IMR-90 (cell line): ENCODE measurements around the gene MFAP1. TPM values are rescaled to one million over a fixed set of nuclear protein-coding genes. Genes with fewer than 3 reads are reported as not detected.

ENCODE experiments used
- ATAC-seq: fragments of 200-7000 bp; cut with Tn5 transposase; 2 replicates; pipeline ENCODE4 v1.9.1; 2020; ENCODE audit warnings: low read depth, mild to moderate bottlenecking, moderate library complexity
- BruUV-seq: library from RNA; stranded (reverse); fragments of 400-500 nt; replicated peaks from 2 replicates; lab custom pipeline; 2021; lab: Mats Ljungman, UMichigan
- CTCF ChIA-PET: fragments of 300-600 bp; formaldehyde crosslinking; extraction: SDS; loops from one replicate; lab custom pipeline; 2021; ENCODE audit warnings: antibody characterized with exemption; lab: Yijun Ruan, JAX
- POLR2A ChIA-PET: fragments of 300-600 bp; sonication (Branson Sonifier 250); formaldehyde crosslinking; loops from one replicate; lab custom pipeline; 2022; ENCODE audit warnings: antibody characterized with exemption; ENCODE audit not compliant: unreplicated experiment; lab: Charles Lee
- DNase-seq: peaks from one replicate; pipeline ENCODE4 v3.0.0; 2013
- H2AFZ ChIP-seq: replicated peaks from 2 replicates; pipeline ENCODE3; 2013; ENCODE audit warnings: low read length, mild to moderate bottlenecking; ENCODE audit not compliant: poor library complexity
- H2AK5ac ChIP-seq: 2 replicates; pipeline ENCODE4 v1.6.1; 2013; ENCODE audit warnings: low read depth, low read length, inconsistent platforms
- H2AK9ac ChIP-seq: replicated peaks from 2 replicates; pipeline ENCODE3; 2013; ENCODE audit warnings: mild to moderate bottlenecking, low read depth, low read length, moderate library complexity; ENCODE audit not compliant: poor library complexity
- H2BK120ac ChIP-seq: 2 replicates; pipeline ENCODE4 v1.6.1; 2013; ENCODE audit warnings: low read depth, low read length, inconsistent platforms
- H2BK15ac ChIP-seq: 3 replicates; pipeline ENCODE4 v1.6.1; 2013; ENCODE audit warnings: low read depth, low read length, inconsistent platforms
- H2BK20ac ChIP-seq: 2 replicates; pipeline ENCODE4 v1.6.1; 2013; ENCODE audit warnings: low read depth, mild to moderate bottlenecking, inconsistent platforms, low read length, moderate library complexity
- H2BK5ac ChIP-seq: 2 replicates; pipeline ENCODE4 v1.6.1; 2013; ENCODE audit warnings: mild to moderate bottlenecking, low read depth, low read length, inconsistent platforms; ENCODE audit not compliant: poor library complexity, severe bottlenecking
- H3K14ac ChIP-seq: replicated peaks from 2 replicates; pipeline ENCODE4 v1.6.1; 2013; ENCODE audit warnings: low read depth, low read length, inconsistent platforms
- H3K18ac ChIP-seq: 2 replicates; pipeline ENCODE4 v1.6.1; 2013; ENCODE audit warnings: low read depth, low read length, control low read depth
- H3K23ac ChIP-seq: 2 replicates; pipeline ENCODE4 v1.6.1; 2013; ENCODE audit warnings: low read depth, low read length, inconsistent platforms
- H3K27ac ChIP-seq: 2 replicates; pipeline ENCODE4 v1.5.1; 2013; ENCODE audit warnings: mild to moderate bottlenecking, control low read depth, low read length; ENCODE audit not compliant: insufficient read depth
- H3K27me3 ChIP-seq: 2 replicates; pipeline ENCODE4 v1.6.1; 2013; ENCODE audit warnings: low read length; ENCODE audit not compliant: control insufficient read depth, insufficient read depth
- H3K36me3 ChIP-seq: 2 replicates; pipeline ENCODE4 v1.6.1; 2013; ENCODE audit warnings: low read length, mixed read lengths; ENCODE audit not compliant: control insufficient read depth, insufficient read depth
- H3K4ac ChIP-seq: 2 replicates; pipeline ENCODE4 v1.6.1; 2013; ENCODE audit warnings: low read depth, low read length, inconsistent platforms
- H3K4me1 ChIP-seq: 2 replicates; pipeline ENCODE4 v1.6.1; 2013; ENCODE audit warnings: low read length, mixed read lengths; ENCODE audit not compliant: control insufficient read depth, insufficient read depth
- H3K4me2 ChIP-seq: 2 replicates; pipeline ENCODE4 v1.6.1; 2013; ENCODE audit warnings: low read depth, mild to moderate bottlenecking, control low read depth, low read length, moderate library complexity
- H3K4me3 ChIP-seq: 2 replicates; pipeline ENCODE4 v1.5.1; 2013; ENCODE audit warnings: low read depth, mild to moderate bottlenecking, control low read depth, low read length, moderate library complexity; ENCODE audit not compliant: insufficient read depth
- H3K56ac ChIP-seq: 2 replicates; pipeline ENCODE4 v1.6.1; 2013; ENCODE audit warnings: low read length, inconsistent platforms; ENCODE audit not compliant: insufficient read depth; ENCODE audit errors: extremely low read depth
- H3K79me1 ChIP-seq, 2 experiments: 2 replicates each; pipeline ENCODE4 v1.6.1; 2013; ENCODE audit warnings: low read length in 2 of 2, inconsistent platforms in 1 of 2, low read depth in 1 of 2
- H3K9ac ChIP-seq: 2 replicates; pipeline ENCODE4 v1.6.1; 2013; ENCODE audit warnings: low read depth, low read length, control low read depth
- H3K9me1 ChIP-seq: 2 replicates; pipeline ENCODE4 v1.6.1; 2013; ENCODE audit warnings: low read length, inconsistent platforms; ENCODE audit not compliant: insufficient read depth
- H3K9me3 ChIP-seq: 2 replicates; pipeline ENCODE4 v1.6.1; 2013; ENCODE audit warnings: low read length; ENCODE audit not compliant: control insufficient read depth, insufficient read depth
- H4K20me1 ChIP-seq: 2 replicates; pipeline ENCODE4 v1.6.1; 2013; ENCODE audit warnings: low read length, inconsistent platforms; ENCODE audit not compliant: insufficient read depth
- H4K5ac ChIP-seq: 2 replicates; pipeline ENCODE4 v1.6.1; 2013; ENCODE audit warnings: mild to moderate bottlenecking, low read depth, low read length, control low read depth
- H4K8ac ChIP-seq, 2 experiments: 2 replicates each; pipeline ENCODE4 v1.6.1; 2013; ENCODE audit warnings: low read depth in 2 of 2, low read length in 2 of 2, control low read depth in 1 of 2, inconsistent platforms in 1 of 2
- H4K91ac ChIP-seq: 2 replicates; pipeline ENCODE4 v1.6.1; 2013; ENCODE audit warnings: low read depth, low read length, inconsistent platforms; ENCODE audit not compliant: insufficient read depth
- BHLHE40 ChIP-seq: fragments of 150-350 bp; IDR thresholded peaks from 2 replicates; pipeline ENCODE4 v1.6.1; 2016; ENCODE audit warnings: mild to moderate bottlenecking, low read depth, low read length
- CEBPB ChIP-seq: IDR thresholded peaks from 2 replicates; pipeline ENCODE4 v1.6.1; 2012; ENCODE audit warnings: low read depth, low read length, improper control_type of control experiment
- CHD1 ChIP-seq: IDR thresholded peaks from 2 replicates; pipeline ENCODE4 v1.6.1; 2012; ENCODE audit warnings: low read depth, low read length, improper control_type of control experiment
- MAFK ChIP-seq: IDR thresholded peaks from 2 replicates; pipeline ENCODE4 v1.6.1; 2012; ENCODE audit warnings: low read depth, low read length, improper control_type of control experiment
- MAZ ChIP-seq: IDR thresholded peaks from 2 replicates; pipeline ENCODE4 v1.6.1; 2012; ENCODE audit warnings: low read depth, mild to moderate bottlenecking, low read length, improper control_type of control experiment, moderate library complexity, borderline replicate concordance
- MXI1 ChIP-seq: IDR thresholded peaks from 2 replicates; pipeline ENCODE4 v1.6.1; 2012; ENCODE audit warnings: low read depth, mild to moderate bottlenecking, low read length, moderate library complexity, borderline replicate concordance
- NFE2L2 ChIP-seq: fragments of 150-350 bp; IDR thresholded peaks from 2 replicates; pipeline ENCODE4 v1.6.1; 2016; ENCODE audit warnings: low read depth, mild to moderate bottlenecking, low read length
- POLR2A ChIP-seq: IDR thresholded peaks from 2 replicates; pipeline ENCODE4 v1.6.1; 2012; ENCODE audit warnings: mild to moderate bottlenecking, low read depth, low read length
- SMC3 ChIP-seq: fragments of 150-350 bp; IDR thresholded peaks from 2 replicates; pipeline ENCODE4 v1.6.1; 2016; ENCODE audit warnings: low read depth, mild to moderate bottlenecking, antibody characterized with exemption, low read length, moderate library complexity
- WGBS, 2 experiments: methylation state at CpG; one replicate each; pipeline versions ENCODE4 v1.1.5 to v1.1.7; 2013; ENCODE audit warnings: missing lambda C conversion rate in 2 of 2; ENCODE audit not compliant: insufficient read length in 1 of 2; ENCODE audit errors: extremely low coverage in 2 of 2; 5-methylcytosine and 5-hydroxymethylcytosine counted together
- dilution Hi-C: fragments of 300-500 bp; cut with HindIII; formaldehyde crosslinking; loops from one replicate; pipeline ENCODE4 v1.14.3; 2018; ENCODE audit warnings: low sequenced_read_pairs; ENCODE audit not compliant: unreplicated experiment
- in situ Hi-C: fragments of 300-500 bp; cut with MboI; formaldehyde crosslinking; loops from 3 replicates; pipeline ENCODE4 v1.14.3; 2019; ENCODE audit warnings: low sequenced_read_pairs, inconsistent platforms, mixed read lengths
- intact Hi-C: fragments of 100-400 bp; cut with micrococcal nuclease; formaldehyde crosslinking; loops from 2 replicates; pipeline ENCODE4 v1.10.0; 2022
- polyA plus RNA-seq, 3 experiments: library from polyadenylated mRNA; depleted of rRNA; stranded (reverse); fragments of >200 nt; gene quantifications; 2 replicates each; pipeline ENCODE4 v1.2.3, GENCODE V29; 2012; ENCODE audit warnings: low replicate concordance in 1 of 3
- total RNA-seq: library from RNA; depleted of rRNA; stranded (reverse); fragments of >200 nt; gene quantifications from 2 replicates; pipeline ENCODE4 v1.2.3, GENCODE V29; 2012
- TF ChIP-seq, protein P1 (sequence below): conservative IDR thresholded peaks from 2 replicates; pipeline ENCODE4 v1.5.1; 2012; ENCODE audit warnings: mild to moderate bottlenecking, low read depth, low read length, improper control_type of control experiment
- TF ChIP-seq, protein P2 (sequence below): fragments of 150-350 bp; IDR thresholded peaks from 2 replicates; pipeline ENCODE4 v1.6.1; 2017; ENCODE audit warnings: mild to moderate bottlenecking, antibody characterized with exemption, low read length, low read depth
- TF ChIP-seq, protein P3 (sequence below): fragments of 150-350 bp; IDR thresholded peaks from 2 replicates; pipeline ENCODE4 v1.6.1; 2016; ENCODE audit warnings: low read depth, mild to moderate bottlenecking, low read length, moderate library complexity, borderline replicate concordance

The MFAP1 gene
- total and polyA plus RNA-seq, 2 of the 4 experiments (the other 2 are of a cell fraction): 21.6 to 28.5 TPM

DNA sequence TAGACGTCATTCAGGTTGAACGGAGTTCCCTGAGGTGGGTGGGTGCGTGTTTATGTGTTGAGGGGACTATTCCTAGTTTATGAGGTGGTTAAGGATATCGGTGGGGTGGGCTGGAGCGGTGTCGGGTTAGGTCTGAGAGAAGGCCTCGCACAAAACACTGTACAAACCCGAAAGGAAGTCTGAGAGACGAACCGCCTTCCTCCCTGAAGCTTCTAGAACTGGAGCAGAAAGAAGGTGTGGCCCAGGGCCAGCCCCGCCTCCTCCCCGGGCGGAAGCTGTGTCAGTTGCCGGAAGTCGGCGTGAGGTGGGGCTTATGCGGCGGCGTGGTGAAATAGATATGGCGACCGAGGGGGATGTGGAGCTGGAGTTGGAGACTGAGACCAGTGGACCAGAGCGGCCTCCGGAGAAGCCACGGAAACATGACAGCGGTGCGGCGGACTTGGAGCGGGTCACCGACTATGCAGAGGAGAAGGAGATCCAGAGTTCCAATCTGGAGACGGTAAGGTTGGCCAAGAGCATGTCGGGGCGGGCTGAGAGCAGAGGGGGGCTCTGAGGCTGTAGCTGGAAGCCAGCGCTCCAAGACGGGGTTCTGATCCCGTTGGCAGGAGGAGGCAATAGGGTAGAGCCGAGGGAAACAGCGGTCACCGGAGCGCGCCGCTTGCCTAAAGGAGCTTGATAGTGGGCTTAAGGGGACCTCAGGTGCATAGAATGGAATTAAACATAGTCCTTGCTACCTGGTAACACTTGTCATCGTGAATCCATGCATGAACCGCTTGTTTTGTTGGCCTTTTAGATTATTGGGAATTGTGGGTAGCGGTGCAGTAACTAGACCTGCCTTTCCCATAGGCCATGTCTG lies 24.0 kb downstream of the MFAP1 start, which contains the start of gene HYPK:
Gene HYPK (plus strand): TSS at position 314 of the 856 bp plus-strand sequence. CDS start 24 bp downstream, at position 338.
- in situ Hi-C loops (no loop called here), dilution Hi-C loops (no loop called here), intact Hi-C loops (no loop called here)
- Histone ChIP-seq H3K27ac (peak within 1 kb of the TSS; percentile 78), H2AFZ (peak within 1 kb of the TSS; percentile 91), H2BK20ac (peak within 1 kb of the TSS; percentile 46), H3K9ac (peak within 1 kb of the TSS; percentile 92), H3K79me1 (peaks cover 12 to 58% of the 10 kb centered on the region in 2 experiments), H3K23ac (peak within 1 kb of the TSS; percentile 77; the same call in 1 of the 2 replicates), H2AK5ac (peak within 1 kb of the TSS; percentile 91), H3K36me3 (peaks cover 46% of the 10 kb centered on the region), H3K27me3 (no peaks in the 10 kb centered on the region), H4K5ac (peak within 1 kb of the TSS; percentile 82), H3K14ac (peak within 1 kb of the TSS; percentile 91), H4K8ac (peak within 1 kb of the TSS; percentile 77 to 94), H3K4me3 (peak within 1 kb of the TSS; percentile 80), H2BK5ac (peak within 1 kb of the TSS; percentile 80), H3K56ac (peak within 1 kb of the TSS; percentile 42), H3K18ac (peak within 1 kb of the TSS; percentile 22), H3K9me3 (no peaks in the 10 kb centered on the region), H2BK15ac (peak within 1 kb of the TSS; percentile 46; the same call in 1 of the 3 replicates), H4K20me1 (peaks cover 21% of the 10 kb centered on the region), H3K4ac (peak within 1 kb of the TSS; percentile 84), H3K4me2 (peak within 1 kb of the TSS; percentile 98), H2AK9ac (peak within 1 kb of the TSS; percentile 83), H2BK120ac (peak within 1 kb of the TSS; percentile 20; the same call in 1 of the 2 replicates), H4K91ac (peak within 1 kb of the TSS; percentile 71), H3K4me1 (peaks cover 8% of the 10 kb centered on the region), H3K9me1 (peaks cover 13% of the 10 kb centered on the region)
- ChIA-PET CTCF (no interaction called here), POLR2A (interaction anchor here (0.6 kb wide), 1 partner anchor 615 kb away, joined by 4 read pairs; the partner anchor contains the start of gene CCNDBP1)
- peak; percentile 78 for ATAC-seq
- 13% methylated on average over 28 of the region's 44 CpGs; no CpG with 5 or more reads in 1 of the 2 experiments for WGBS, 2 experiments
- peak; percentile 83 for DNase-seq
- TF ChIP-seq BHLHE40 (no peak), CHD1 (no peak), SMC3 (no peak), POLR2A (peak; percentile 72), MXI1 (peak; percentile 91), NFE2L2 (no peak), MAZ (no peak; the same call in 1 of the 2 replicates), CEBPB (peak; percentile 72), MAFK (no peak)
- TF ChIP-seq, protein P1, sequence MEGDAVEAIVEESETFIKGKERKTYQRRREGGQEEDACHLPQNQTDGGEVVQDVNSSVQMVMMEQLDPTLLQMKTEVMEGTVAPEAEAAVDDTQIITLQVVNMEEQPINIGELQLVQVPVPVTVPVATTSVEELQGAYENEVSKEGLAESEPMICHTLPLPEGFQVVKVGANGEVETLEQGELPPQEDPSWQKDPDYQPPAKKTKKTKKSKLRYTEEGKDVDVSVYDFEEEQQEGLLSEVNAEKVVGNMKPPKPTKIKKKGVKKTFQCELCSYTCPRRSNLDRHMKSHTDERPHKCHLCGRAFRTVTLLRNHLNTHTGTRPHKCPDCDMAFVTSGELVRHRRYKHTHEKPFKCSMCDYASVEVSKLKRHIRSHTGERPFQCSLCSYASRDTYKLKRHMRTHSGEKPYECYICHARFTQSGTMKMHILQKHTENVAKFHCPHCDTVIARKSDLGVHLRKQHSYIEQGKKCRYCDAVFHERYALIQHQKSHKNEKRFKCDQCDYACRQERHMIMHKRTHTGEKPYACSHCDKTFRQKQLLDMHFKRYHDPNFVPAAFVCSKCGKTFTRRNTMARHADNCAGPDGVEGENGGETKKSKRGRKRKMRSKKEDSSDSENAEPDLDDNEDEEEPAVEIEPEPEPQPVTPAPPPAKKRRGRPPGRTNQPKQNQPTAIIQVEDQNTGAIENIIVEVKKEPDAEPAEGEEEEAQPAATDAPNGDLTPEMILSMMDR: no peak
- TF ChIP-seq, protein P2, sequence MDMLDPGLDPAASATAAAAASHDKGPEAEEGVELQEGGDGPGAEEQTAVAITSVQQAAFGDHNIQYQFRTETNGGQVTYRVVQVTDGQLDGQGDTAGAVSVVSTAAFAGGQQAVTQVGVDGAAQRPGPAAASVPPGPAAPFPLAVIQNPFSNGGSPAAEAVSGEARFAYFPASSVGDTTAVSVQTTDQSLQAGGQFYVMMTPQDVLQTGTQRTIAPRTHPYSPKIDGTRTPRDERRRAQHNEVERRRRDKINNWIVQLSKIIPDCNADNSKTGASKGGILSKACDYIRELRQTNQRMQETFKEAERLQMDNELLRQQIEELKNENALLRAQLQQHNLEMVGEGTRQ: no peak
- TF ChIP-seq, protein P3, sequence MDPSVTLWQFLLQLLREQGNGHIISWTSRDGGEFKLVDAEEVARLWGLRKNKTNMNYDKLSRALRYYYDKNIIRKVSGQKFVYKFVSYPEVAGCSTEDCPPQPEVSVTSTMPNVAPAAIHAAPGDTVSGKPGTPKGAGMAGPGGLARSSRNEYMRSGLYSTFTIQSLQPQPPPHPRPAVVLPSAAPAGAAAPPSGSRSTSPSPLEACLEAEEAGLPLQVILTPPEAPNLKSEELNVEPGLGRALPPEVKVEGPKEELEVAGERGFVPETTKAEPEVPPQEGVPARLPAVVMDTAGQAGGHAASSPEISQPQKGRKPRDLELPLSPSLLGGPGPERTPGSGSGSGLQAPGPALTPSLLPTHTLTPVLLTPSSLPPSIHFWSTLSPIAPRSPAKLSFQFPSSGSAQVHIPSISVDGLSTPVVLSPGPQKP: no peak
- BruUV-seq: TSS peak; percentile 31
